ENCODE results near the gene PLB1. TPM values are rescaled to one million over a fixed set of nuclear protein-coding genes. Genes with fewer than 3 reads are reported as not detected.

PLB1 gene
- total RNA-seq, 4 donors from 2014 or later: 1.5 to 16.5 (median 4.6) TPM

DNA sequence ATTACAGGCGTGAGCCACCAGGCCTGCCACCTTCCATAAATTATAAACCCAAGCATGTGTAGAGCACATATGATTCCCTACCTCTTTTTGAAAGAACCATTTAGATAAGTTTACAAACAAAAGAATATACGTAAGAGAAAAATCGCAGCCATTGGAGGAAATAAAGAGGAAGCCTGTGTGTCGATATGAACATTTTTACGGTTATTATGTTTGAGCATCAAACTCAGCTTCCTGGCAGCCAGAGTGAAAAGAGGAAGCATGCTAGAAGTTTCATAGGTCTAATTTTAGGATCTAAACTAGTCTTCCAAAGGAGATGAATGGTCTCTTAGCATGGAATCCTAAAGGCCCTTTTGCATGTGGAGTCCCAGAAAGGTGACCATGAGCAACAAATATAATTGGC is 104.3 kb downstream of the PLB1 start:
- TF ChIP-seq, protein P1, sequence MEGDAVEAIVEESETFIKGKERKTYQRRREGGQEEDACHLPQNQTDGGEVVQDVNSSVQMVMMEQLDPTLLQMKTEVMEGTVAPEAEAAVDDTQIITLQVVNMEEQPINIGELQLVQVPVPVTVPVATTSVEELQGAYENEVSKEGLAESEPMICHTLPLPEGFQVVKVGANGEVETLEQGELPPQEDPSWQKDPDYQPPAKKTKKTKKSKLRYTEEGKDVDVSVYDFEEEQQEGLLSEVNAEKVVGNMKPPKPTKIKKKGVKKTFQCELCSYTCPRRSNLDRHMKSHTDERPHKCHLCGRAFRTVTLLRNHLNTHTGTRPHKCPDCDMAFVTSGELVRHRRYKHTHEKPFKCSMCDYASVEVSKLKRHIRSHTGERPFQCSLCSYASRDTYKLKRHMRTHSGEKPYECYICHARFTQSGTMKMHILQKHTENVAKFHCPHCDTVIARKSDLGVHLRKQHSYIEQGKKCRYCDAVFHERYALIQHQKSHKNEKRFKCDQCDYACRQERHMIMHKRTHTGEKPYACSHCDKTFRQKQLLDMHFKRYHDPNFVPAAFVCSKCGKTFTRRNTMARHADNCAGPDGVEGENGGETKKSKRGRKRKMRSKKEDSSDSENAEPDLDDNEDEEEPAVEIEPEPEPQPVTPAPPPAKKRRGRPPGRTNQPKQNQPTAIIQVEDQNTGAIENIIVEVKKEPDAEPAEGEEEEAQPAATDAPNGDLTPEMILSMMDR (IDR thresholded peaks at IDR 0.05; ENCODE audit: low read depth): no peak

DNA sequence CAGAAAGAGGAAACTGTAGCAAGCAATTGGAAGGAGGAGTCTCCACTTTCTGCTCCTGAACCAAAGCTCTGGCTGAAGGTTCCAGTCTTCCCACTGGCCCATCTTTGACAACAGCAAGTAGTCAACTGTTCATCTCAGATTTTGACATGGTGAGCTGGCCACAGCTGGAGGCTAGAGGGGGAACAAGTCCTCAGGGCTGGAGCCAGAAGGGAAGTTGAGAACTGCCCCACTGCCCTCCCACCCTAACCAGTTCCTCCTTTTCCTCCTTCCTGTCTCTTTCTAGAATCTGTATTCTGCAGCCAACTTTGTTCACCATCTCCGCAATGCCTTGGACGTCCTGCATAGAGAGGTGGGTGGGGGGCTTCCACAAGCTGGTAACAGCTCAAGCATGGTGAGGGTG is 105.8 kb downstream of the PLB1 start:
- TF ChIP-seq, protein P1 (IDR thresholded peaks at IDR 0.05; ENCODE audit: low read depth): no peak

DNA sequence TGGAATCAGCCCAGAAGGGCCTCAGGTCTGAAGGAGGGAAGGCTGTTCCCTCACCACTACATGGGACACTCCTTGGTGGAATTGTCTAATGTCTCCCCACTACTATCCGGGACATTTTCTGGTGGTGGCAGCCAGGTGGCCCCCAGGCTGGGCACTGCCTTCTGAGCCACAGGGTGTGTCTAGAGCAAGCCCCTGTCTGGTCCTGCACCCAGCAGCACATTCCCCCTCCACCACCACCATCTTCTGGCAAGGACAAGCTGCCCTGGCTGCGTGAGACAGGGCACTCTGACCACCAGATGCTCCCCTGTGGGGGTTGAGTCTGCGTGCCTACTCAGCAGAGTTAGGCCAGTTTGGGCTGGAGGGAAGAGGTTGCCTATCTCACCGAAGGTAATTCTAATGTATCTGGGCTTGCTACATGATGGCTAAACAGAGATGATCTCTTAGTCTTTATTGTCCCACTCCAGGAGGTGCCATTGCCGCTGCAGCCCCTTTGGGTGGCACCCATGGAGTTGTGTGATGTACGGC is 106.3 kb downstream of the PLB1 start:
- TF ChIP-seq, protein P1 (IDR thresholded peaks at IDR 0.05; ENCODE audit: low read depth): no peak

DNA sequence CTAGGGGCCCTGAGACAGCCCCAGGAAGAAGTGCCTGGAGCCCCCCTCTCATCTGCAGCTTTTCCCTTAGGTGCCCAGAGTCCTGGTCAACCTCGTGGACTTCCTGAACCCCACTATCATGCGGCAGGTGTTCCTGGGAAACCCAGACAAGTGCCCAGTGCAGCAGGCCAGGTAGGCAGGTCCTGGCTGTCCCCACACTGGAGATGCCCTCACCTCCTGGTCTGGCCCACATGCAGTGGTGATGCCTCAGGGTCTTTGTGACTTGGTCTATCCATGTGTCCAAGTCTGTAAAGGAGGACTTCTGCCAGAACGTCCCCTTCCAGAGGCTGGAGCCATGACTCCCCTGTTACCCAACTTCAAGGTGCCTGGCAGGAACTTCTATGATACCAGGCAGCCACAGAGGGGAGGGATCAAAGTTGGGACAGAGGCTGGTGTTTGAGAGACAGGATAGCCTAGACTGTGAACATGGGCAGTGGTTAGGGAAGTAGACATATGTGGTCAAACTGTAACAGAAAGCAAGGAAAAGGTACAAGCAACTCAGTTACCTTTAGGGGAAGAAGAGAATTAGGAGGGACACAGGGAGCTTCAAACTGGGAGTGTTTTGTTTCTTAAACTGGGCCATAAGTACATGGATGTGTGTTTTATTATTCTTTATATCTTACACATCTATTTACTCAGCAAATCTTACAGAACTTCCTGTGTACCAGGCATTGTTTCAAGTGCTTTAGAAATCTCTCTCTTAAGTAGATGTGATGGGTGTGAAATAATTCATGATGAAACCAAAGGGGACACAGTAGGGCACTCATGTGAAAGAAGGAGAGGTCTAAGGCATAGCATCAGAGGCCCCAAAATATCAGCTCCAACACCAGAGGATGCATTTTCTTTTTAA is 107.1 kb downstream of the PLB1 start:
- TF ChIP-seq, protein P1 (IDR thresholded peaks at IDR 0.05; ENCODE audit: low read depth): no peak

DNA sequence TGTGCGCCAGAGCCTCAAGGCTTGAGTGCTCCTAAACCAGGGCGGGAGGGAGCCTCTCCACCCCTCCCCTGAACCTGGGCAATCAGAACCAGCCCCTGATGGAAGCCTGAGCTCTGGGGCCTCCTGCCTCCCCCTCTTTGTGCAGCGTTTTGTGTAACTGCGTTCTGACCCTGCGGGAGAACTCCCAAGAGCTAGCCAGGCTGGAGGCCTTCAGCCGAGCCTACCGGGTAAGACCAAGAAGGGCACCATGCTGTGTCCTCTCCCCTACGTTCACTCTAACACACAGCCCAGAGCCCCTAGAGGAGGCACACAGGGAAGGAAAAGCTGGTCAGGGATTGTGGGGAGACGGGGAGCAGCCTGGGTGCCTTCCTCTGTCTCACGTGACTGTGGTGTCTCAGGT is 108.0 kb downstream of the PLB1 start:
- TF ChIP-seq, protein P1 (IDR thresholded peaks at IDR 0.05; ENCODE audit: low read depth): no peak

DNA sequence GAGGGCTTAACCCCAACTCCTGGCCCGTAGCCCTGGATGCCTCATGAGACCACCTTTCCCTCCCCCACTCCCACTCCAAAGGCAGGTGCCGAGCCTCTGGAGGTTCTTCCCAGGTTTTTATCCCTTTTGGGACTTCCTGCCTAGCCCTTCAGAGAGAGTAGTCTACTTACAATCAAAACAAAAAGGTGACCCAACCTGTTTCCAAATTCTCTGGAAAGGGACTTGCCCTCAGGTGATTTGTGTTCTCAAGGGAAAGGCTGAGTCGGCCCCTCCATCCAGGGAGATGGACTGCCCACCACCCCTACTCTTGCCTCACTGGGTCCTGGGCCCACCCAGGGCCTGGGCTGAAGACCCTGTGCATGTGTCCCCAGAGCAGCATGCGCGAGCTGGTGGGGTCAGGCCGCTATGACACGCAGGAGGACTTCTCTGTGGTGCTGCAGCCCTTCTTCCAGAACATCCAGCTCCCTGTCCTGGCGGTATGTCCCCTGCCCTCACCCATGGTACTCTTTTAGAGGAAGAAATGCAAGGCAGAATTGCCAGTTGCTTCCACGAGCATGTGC is 108.5 kb downstream of the PLB1 start:
- TF ChIP-seq, protein P1 (IDR thresholded peaks at IDR 0.05; ENCODE audit: low read depth): no peak

DNA sequence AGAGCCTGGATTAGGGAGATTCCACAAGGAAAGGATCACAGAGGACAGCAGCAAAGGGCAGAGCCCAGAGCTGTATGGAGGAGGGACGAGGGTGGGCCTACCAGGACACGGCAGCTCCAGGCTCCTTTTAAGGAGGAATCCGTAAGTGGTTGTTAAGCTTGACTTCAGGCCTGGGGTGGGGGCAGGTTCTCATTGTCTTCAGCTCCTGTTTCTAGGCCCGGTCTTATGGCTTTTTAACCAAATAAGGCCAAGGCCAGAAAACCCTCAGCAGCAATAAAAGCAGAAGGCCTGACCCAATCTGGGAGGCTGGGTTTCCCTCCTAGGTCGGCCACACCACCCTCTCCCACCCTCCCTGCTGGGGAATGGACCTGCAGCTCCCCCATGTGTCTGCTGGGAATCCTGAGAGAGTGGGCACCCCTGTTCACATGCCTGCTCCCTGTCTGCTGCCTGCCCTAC is 111.2 kb downstream of the PLB1 start:
- TF ChIP-seq, protein P1 (IDR thresholded peaks at IDR 0.05; ENCODE audit: low read depth): no peak

Data from subcutaneous adipose tissue (tissue), 4 donors.